Small intestine (tissue), 7 donors: Measurements from ENCODE around the gene PRKAG2. TPM values are rescaled to one million over a fixed set of nuclear protein-coding genes. Genes with fewer than 3 reads are reported as not detected.
A peak's percentile ranks its signal among the peaks of the same experiment; 100 is the strongest.

ENCODE experiments used
- DNase-seq, 2 donors: peaks; one replicate each; pipeline versions ENCODE4 v3.0.0 to v3.0.0-alpha.2; 2013
- FAIRE-seq: peaks from 2 replicates; lab custom pipeline; 2012; peaks lifted over from hg19 to GRCh38; lab: Jason Lieb, UNC
- H3K27ac ChIP-seq, 3 donors: one replicate each; pipeline ENCODE4 v1.5.1; 2013; ENCODE audit warnings: low read length in 2 of 3, mild to moderate bottlenecking in 2 of 3, control low read depth in 1 of 3, inconsistent platforms in 1 of 3, low read depth in 1 of 3, moderate library complexity in 1 of 3
- H3K27me3 ChIP-seq, 3 donors: one replicate each; pipeline ENCODE4 v1.6.1; 2013; ENCODE audit warnings: low read length in 3 of 3, inconsistent platforms in 1 of 3; ENCODE audit not compliant: control insufficient read depth in 3 of 3, insufficient read depth in 3 of 3
- H3K36me3 ChIP-seq, 3 donors: one replicate each; pipeline ENCODE4 v1.6.1; 2013; ENCODE audit warnings: low read length in 3 of 3, inconsistent platforms in 1 of 3, low read depth in 1 of 3, mild to moderate bottlenecking in 1 of 3, moderate library complexity in 1 of 3; ENCODE audit not compliant: control insufficient read depth in 3 of 3, insufficient read depth in 2 of 3
- H3K4me1 ChIP-seq, 3 donors: one replicate each; pipeline ENCODE4 v1.6.1; 2013; ENCODE audit warnings: low read length in 2 of 3, inconsistent platforms in 1 of 3, low read depth in 1 of 3, mild to moderate bottlenecking in 1 of 3, moderate library complexity in 1 of 3; ENCODE audit not compliant: control insufficient read depth in 3 of 3, insufficient read depth in 2 of 3
- H3K4me3 ChIP-seq, 3 donors: one replicate each; pipeline ENCODE4 v1.5.1; 2013; ENCODE audit warnings: low read length in 3 of 3, control low read depth in 1 of 3, inconsistent platforms in 1 of 3, low read depth in 1 of 3, mild to moderate bottlenecking in 1 of 3, moderate library complexity in 1 of 3
- H3K9me3 ChIP-seq, 2 donors: one replicate each; pipeline ENCODE4 v1.6.1; 2013; ENCODE audit warnings: low read depth in 1 of 2, low read length in 1 of 2; ENCODE audit not compliant: control insufficient read depth in 2 of 2, insufficient read depth in 1 of 2
- WGBS, 3 donors: extraction: QIAGEN DNeasy Blood & Tissue Kit; methylation state at CpG; one replicate each; pipeline ENCODE4 v1.1.7; 2013; 5-methylcytosine and 5-hydroxymethylcytosine counted together
- polyA plus RNA-seq, 4 donors: library from polyadenylated mRNA; stranded (reverse) in 3 of 4; unstranded in 1 of 4; fragments of 200-250 nt in 3 of 4; fragments of 120-200 nt in 1 of 4; gene quantifications; one replicate each; pipeline versions ENCODE4 v1.2.1 to v1.2.3, GENCODE V29; 2013
- donor health status: healthy with polysubstance abuse.
- donor health status: control.
- donor health status: control.
- donor health status: Bipolar disorder and iron deficiency.
- donor health status: healthy.

PRKAG2 gene
- polyA plus RNA-seq, 4 donors = 26.3 to 57.9 (median 49.4) TPM

DNA sequence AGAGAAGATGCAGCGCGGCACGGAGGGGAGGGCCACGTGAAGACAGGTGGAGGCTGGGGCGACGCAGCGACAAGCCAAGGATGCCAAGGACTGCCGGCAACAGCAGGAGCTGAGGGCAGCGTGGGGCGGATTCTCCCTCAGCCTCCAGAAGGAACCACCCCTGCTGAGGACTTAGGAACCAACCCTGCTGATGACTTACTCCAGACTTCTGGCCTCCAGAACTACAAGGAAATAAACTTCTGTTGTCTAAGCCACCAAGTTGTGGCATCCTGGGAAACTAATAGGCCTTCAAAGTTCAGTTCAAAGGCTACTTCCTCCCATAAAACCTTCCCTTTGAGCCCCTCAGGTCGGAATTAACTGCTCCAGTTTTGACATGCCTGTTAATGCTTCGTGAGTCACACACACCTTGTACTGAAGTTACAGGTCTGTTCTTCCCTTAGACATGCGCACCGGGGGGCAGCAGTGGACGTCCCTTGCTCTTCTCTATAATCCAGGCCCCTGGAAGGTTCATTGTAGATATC is 268.8 kb downstream of the PRKAG2 start:
- no peaks in the 10 kb centered on the region for H3K9me3 ChIP-seq
- peaks cover 0 to 35% (median 0%) of the 10 kb centered on the region in 3 donors for H3K36me3 ChIP-seq
- DNase-seq (peak; percentile 95 to 99), FAIRE-seq (no peak)
- 24 to 61% (median 38%) methylated on average over 15 of the region's 15 CpGs for WGBS, 3 donors
- peak overlapping the region; percentile 88 to 96 (median 90) for H3K27ac ChIP-seq
- H3K4me3 ChIP-seq = no peak overlapping the region
- H3K27me3 ChIP-seq = no peaks in the 10 kb centered on the region
- H3K4me1 ChIP-seq = peaks cover 3 to 24% (median 4%) of the 10 kb centered on the region in 3 donors

DNA sequence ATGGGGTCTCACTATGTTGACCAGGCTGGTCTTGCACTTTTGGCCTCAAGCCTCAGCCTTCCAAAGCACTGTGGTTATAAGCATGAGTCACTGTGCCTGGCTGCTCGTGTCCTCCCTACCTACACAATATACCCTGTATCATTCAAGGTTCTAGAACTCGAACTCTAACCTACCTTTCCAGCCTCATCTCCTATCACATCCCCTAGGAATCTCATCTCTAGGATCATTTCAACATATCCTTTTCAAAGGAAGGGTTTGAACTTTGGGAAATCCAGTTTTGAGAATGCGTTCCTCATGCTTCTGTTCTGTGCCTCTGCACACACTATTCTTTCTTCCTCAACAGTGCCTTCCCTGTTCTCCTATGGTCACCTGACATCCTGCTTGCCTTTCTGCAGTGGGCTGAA is 269.4 kb downstream of the PRKAG2 start:
- Histone ChIP-seq H3K4me1 (peaks cover 3 to 24% (median 4%) of the 10 kb centered on the region in 3 donors), H3K9me3 (no peaks in the 10 kb centered on the region), H3K27ac (peak overlapping the region; percentile 81 to 96 (median 84)), H3K27me3 (no peaks in the 10 kb centered on the region), H3K36me3 (peaks cover 0 to 35% (median 3%) of the 10 kb centered on the region in 3 donors), H3K4me3 (no peak overlapping the region)
- no peak for FAIRE-seq
- DNase-seq = peak in 1 of 2 donors; percentile 68
- WGBS, 3 donors = 54 to 75% (median 60%) methylated on average over 3 of the region's 3 CpGs

DNA sequence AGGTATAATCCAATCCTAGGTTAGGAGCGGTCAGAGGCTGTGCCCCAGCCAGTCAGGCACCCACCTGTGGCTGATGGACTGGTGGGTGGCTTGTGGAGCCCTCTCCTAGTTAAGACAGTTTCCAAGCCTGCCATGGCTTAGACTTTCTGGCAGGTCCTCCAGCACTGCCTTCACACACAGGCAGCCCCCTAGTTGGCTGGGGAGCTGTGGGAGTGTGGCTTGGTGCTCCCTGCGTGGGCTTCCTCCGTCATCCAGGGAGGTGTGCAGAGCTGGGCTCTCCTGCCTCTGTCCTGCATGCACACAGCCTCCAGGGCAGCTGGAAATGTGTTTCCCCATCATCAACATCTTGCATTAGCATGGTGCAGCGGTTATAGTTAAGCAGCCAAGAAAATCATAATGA is 273.0 kb downstream of the PRKAG2 start:
- Histone ChIP-seq H3K4me1 (peaks cover 0 to 14% (median 4%) of the 10 kb centered on the region in 3 donors), H3K36me3 (peaks cover 0 to 31% (median 3%) of the 10 kb centered on the region in 3 donors), H3K4me3 (no peak overlapping the region), H3K27ac (no peak overlapping the region), H3K9me3 (no peaks in the 10 kb centered on the region), H3K27me3 (no peaks in the 10 kb centered on the region)
- WGBS, 3 donors = 87 to 97% (median 97%) methylated on average over 4 of the region's 4 CpGs
- DNase-seq (no peak), FAIRE-seq (no peak)

DNA sequence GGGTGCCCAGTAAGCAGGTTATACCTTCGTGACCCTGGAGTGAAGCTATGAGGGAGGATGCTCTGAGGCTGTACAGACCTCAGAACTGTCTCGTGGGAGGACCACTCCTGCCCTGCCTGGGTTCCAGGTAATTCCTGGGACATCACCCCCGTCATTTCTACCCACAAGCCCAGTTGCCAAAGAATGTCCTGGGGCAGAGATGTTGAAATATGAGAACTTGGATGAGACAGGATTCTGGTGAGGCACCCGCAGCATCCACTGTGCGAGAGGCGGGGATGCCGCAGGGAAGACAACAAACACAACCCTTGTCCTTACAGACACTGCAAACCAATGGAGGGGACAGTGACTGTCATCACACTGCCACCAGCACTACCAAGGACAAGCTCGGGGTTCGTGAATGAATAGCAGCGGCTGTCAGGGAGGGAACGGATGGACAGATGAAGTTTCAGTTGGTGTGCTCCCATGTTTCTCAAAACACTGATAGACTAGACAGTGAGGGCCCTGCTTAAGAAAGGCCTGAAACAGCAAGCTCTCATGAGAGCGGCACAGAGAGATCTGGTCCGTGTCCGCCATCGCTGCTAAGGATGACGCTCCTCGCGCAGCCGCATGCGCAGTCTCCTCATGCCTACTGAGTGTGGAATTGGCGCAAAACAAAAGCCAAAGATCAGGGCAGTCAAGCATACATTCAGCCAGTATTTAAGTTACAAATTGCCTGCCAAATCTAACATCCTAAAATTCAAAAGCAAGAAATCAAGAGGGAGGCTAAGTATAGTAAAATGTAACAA is 275.2 kb downstream of the PRKAG2 start:
- no peak overlapping the region for H3K27ac ChIP-seq
- H3K36me3 ChIP-seq = peaks cover 0 to 31% (median 3%) of the 10 kb centered on the region in 3 donors
- no peaks in the 10 kb centered on the region for H3K27me3 ChIP-seq
- no peaks in the 10 kb centered on the region for H3K9me3 ChIP-seq
- no peak for DNase-seq
- no peaks in the 10 kb centered on the region for H3K4me1 ChIP-seq
- WGBS, 3 donors = 95 to 96% (median 96%) methylated on average over 21 of the region's 21 CpGs
- no peak overlapping the region for H3K4me3 ChIP-seq
- FAIRE-seq = no peak

DNA sequence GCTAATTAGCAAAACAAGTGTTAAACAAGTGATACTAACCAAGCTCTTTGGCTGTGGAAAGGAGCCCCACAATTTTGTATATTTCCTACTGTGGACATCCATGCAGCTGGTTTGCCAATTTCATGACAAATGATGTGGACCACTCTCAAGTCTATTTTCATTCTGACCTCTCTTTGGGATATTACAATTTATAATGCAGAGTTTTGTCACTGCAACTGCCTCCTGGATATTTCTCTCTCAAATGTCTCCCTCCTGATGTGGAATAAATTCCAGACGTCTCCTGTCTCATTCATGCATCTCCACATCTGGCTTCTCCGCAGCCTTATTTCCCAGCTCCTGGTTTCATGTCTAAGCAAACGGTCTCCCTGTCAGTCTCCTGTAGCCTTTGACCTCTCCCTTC is 276.6 kb downstream of the PRKAG2 start:
- Histone ChIP-seq H3K4me1 (no peaks in the 10 kb centered on the region), H3K4me3 (no peak overlapping the region), H3K9me3 (no peaks in the 10 kb centered on the region), H3K27me3 (no peaks in the 10 kb centered on the region), H3K36me3 (peaks cover 0 to 31% (median 3%) of the 10 kb centered on the region in 3 donors), H3K27ac (peak overlapping the region in 1 of 3 donors; percentile 27)
- DNase-seq = no peak
- WGBS, 3 donors = 62 to 80% (median 74%) methylated on average over 3 of the region's 3 CpGs
- no peak for FAIRE-seq

DNA sequence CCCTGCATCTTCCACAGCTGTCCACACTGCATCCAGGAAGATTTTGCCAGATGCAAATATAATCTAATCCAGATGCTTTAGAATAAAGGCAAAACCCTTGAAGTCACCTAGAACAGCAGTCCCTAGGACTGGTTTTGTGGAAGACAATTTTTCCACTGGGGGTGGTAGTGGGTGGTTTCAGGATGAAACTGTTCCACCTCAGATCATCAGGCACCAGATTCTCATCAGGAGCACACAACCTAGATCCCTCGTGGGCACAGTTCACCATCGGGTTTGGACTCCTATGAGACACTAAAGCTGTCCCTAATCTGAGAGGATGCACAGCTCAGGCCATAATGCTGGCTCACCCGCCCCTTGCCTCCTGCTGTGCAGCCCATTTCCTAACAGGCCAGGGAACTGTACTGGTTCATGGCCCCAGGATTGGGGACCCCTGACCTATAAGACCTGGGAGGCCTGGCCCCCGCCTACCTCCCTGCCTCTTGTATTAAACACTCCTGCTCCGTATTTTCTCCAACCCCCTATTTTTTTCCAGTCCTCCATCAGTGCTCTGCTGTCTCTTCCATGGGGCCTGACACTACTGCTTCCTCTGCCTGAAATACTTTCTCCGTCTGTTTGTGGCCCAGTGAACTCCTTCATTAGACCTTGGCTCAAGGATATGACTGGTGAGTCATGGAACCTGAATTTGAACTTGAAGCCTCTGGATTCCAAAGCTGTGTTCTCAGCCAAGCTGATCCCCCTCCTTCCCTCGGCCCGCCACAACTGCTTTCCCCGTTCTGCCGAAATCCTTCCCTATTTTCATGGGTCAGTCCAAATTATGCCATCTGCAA is 277.3 kb downstream of the PRKAG2 start:
- FAIRE-seq (no peak), DNase-seq (peak; percentile 18 to 51)
- Histone ChIP-seq H3K4me1 (no peaks in the 10 kb centered on the region), H3K27me3 (no peaks in the 10 kb centered on the region), H3K4me3 (no peak overlapping the region), H3K9me3 (no peaks in the 10 kb centered on the region), H3K36me3 (peaks cover 0 to 34% (median 3%) of the 10 kb centered on the region in 3 donors), H3K27ac (peak overlapping the region in 1 of 3 donors; percentile 79)
- 64 to 80% (median 79%) methylated on average over 9 to 10 of the region's 10 CpGs for WGBS, 3 donors

DNA sequence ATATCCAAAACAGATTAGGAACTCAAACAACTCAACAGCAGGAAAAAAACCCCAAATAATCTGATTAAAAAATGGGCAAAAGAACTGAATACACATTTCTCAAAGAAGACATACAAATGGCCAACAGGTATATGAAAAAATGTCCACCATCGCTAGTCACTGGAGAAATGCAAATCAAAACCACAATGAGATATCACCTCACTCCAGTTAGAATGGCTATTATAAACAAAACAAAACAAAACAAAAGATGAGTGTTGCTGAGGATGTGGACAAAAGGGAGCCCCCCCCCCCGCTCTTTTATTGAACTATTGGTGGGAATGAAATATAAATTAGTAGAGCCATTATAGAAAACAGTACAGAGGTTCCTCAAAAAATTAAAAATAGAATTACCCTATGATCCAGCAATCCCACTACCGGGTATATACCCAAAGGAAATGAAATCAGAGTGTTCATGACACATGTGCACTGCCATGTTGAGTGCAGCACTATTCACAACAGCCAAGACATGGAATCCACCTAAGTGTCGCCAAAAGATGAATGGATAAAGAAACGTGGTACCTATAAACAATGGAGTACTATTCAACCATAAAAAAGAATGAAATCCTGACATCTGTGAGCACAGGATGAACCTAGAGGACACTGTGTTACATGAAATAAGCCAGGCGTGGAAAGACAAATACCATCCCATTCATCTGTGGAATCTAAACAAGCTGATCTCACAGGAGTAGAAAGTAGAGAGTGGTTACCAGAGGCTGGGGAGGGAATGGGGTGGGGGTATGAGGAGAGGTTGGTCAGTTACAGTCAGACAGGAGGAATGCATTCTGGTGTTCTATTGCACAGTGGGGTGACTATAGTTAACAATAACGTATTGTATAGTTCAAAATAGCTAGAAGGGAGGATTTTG is 279.1 kb downstream of the PRKAG2 start:
- DNase-seq (no peak), FAIRE-seq (no peak)
- Histone ChIP-seq H3K4me1 (no peaks in the 10 kb centered on the region), H3K27ac (no peak overlapping the region), H3K4me3 (no peak overlapping the region), H3K27me3 (no peaks in the 10 kb centered on the region), H3K36me3 (peaks cover 0 to 27% (median 5%) of the 10 kb centered on the region in 3 donors), H3K9me3 (no peaks in the 10 kb centered on the region)
- WGBS, 3 donors = 87 to 93% (median 90%) methylated on average over 7 of the region's 7 CpGs
